B cell (primary cell): ENCODE results near the gene BUB3.

ENCODE experiments used
- CTCF ChIP-seq: fragments of 200-600 bp; IDR thresholded peaks from one replicate; pipeline ENCODE4 v1.8.0; 2022; ENCODE audit warnings: antibody characterized with exemption, mild to moderate bottlenecking
- EZH2 ChIP-seq: IDR thresholded peaks from 2 replicates; pipeline ENCODE4 v1.6.1; 2012; ENCODE audit warnings: borderline replicate concordance, low read depth, mild to moderate bottlenecking, moderate library complexity, low read length; ENCODE audit not compliant: insufficient read depth, poor library complexity, severe bottlenecking

DNA sequence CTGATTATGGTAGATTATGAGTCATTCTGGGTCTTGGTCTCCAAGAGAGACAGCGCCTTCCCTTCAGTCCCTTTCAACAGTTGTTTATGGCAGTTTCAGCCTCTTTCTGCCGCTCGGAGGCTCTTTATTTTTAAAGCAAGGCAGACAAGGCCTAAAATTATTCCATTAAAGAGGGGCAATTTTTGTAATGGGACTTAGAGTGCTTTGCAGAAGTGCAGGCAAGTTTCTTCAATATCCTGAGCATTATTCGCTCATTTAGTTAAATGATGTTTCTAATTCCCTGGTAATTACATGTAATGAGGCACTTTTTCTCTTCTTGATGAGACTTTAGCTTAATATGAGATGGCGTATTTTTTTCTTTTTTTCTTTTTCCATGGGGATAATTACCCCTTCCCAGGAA, 33.6 kb downstream of the BUB3 start:
- TF ChIP-seq CTCF (no peak), EZH2 (no peak)
